ENCODE measurements around the gene ST7. TPM values are rescaled to one million over a fixed set of nuclear protein-coding genes. Genes with fewer than 3 reads are reported as not detected.

ST7 gene
- total RNA-seq, 2 experiments from 2014 or later, result 4.9 to 5.4 TPM

- H3K27ac ChIP-seq (ENCODE audit: low read depth in 1 of 2, low read length in 2 of 2), result no peak overlapping the region
- H3K27me3 Mint-ChIP-seq, result no peaks in the 10 kb centered on the region
- H3K4me3 ChIP-seq (ENCODE audit: low read length), result no peak overlapping the region
- no peak for DNase-seq
- H3K4me1 Mint-ChIP-seq (ENCODE audit: low read depth), result no peaks in the 10 kb centered on the region
- peaks cover 4% of the 10 kb centered on the region for H3K36me3 Mint-ChIP-seq (ENCODE audit: low read depth)
- ATAC-seq (ENCODE audit: poor library complexity), result no peak
- intact Hi-C loops (cut with DNase I, micrococcal nuclease), result no loop called here
- no peaks in the 10 kb centered on the region for H3K27me3 ChIP-seq (ENCODE audit: control insufficient read depth in 1 of 2, insufficient read depth in 2 of 2, low read length in 2 of 2)
- ChIA-PET CTCF (no interaction called here), POLR2A (no interaction called here)
- no peak for TF ChIP-seq CTCF (IDR thresholded peaks at IDR 0.05)
- H3K36me3 ChIP-seq (ENCODE audit: insufficient read depth, low read length), result no peaks in the 10 kb centered on the region
- H3K4me1 ChIP-seq (ENCODE audit: insufficient read depth, low read length), result no peaks in the 10 kb centered on the region
- no peaks in the 10 kb centered on the region for H3K9me3 ChIP-seq (ENCODE audit: control insufficient read depth in 1 of 2, insufficient read depth in 1 of 2, low read length in 2 of 2)
- no peaks in the 10 kb centered on the region for H3K9me3 Mint-ChIP-seq
- H3K27ac Mint-ChIP-seq, result no peak overlapping the region
- H3K4me3 Mint-ChIP-seq, result no peak overlapping the region
Measured at GRCh38 chr7:117169907-117170306, 216.6 kb downstream of the ST7 start.

GRCh38 chr7:117171106-117171505 is 217.8 kb downstream of the ST7 start:
- Mint-ChIP-seq H3K9me3 (no peaks in the 10 kb centered on the region), H3K27ac (no peak overlapping the region), H3K36me3 (ENCODE audit: low read depth) (peaks cover 4% of the 10 kb centered on the region), H3K4me1 (ENCODE audit: low read depth) (no peaks in the 10 kb centered on the region), H3K4me3 (no peak overlapping the region), H3K27me3 (no peaks in the 10 kb centered on the region)
- Histone ChIP-seq H3K27ac (ENCODE audit: low read depth in 1 of 2, low read length in 2 of 2) (no peak overlapping the region), H3K4me1 (ENCODE audit: insufficient read depth, low read length) (no peaks in the 10 kb centered on the region), H3K36me3 (ENCODE audit: insufficient read depth, low read length) (no peaks in the 10 kb centered on the region), H3K4me3 (ENCODE audit: low read length) (no peak overlapping the region), H3K9me3 (ENCODE audit: control insufficient read depth in 1 of 2, insufficient read depth in 1 of 2, low read length in 2 of 2) (no peaks in the 10 kb centered on the region), H3K27me3 (ENCODE audit: control insufficient read depth in 1 of 2, insufficient read depth in 2 of 2, low read length in 2 of 2) (no peaks in the 10 kb centered on the region)
- ATAC-seq (ENCODE audit: poor library complexity) (no peak), DNase-seq (no peak)
- CTCF ChIA-PET, result no interaction called here
- no peak for TF ChIP-seq CTCF (IDR thresholded peaks at IDR 0.05)
- intact Hi-C loops (cut with DNase I, micrococcal nuclease), result no loop called here
- POLR2A ChIA-PET, result no interaction called here

- CTCF ChIA-PET, result no interaction called here
- DNase-seq (no peak), ATAC-seq (ENCODE audit: poor library complexity) (no peak)
- Mint-ChIP-seq H3K4me1 (ENCODE audit: low read depth) (no peaks in the 10 kb centered on the region), H3K36me3 (ENCODE audit: low read depth) (peaks cover 4% of the 10 kb centered on the region), H3K9me3 (no peaks in the 10 kb centered on the region), H3K4me3 (no peak overlapping the region), H3K27me3 (no peaks in the 10 kb centered on the region), H3K27ac (no peak overlapping the region)
- intact Hi-C loops (cut with DNase I, micrococcal nuclease), result no loop called here
- Histone ChIP-seq H3K4me1 (ENCODE audit: insufficient read depth, low read length) (no peaks in the 10 kb centered on the region), H3K27me3 (ENCODE audit: control insufficient read depth in 1 of 2, insufficient read depth in 2 of 2, low read length in 2 of 2) (no peaks in the 10 kb centered on the region), H3K36me3 (ENCODE audit: insufficient read depth, low read length) (no peaks in the 10 kb centered on the region), H3K27ac (ENCODE audit: low read depth in 1 of 2, low read length in 2 of 2) (no peak overlapping the region), H3K4me3 (ENCODE audit: low read length) (no peak overlapping the region), H3K9me3 (ENCODE audit: control insufficient read depth in 1 of 2, insufficient read depth in 1 of 2, low read length in 2 of 2) (no peaks in the 10 kb centered on the region)
- TF ChIP-seq CTCF (IDR thresholded peaks at IDR 0.05), result no peak
- POLR2A ChIA-PET, result no interaction called here
Measured at GRCh38 chr7:117172283-117172682, 219.0 kb downstream of the ST7 start.
